HepG2 (cell line): ENCODE results near the gene CA9. TPM values are rescaled to one million over a fixed set of nuclear protein-coding genes. Genes with fewer than 3 reads are reported as not detected.
A peak's percentile ranks its signal among the peaks of the same experiment; 100 is the strongest.

Experiments used
- DDIT3 ChIP-seq: sonication (generic); formaldehyde crosslinking; IDR thresholded peaks from 2 replicates; pipeline ENCODE4 v1.4.0; 2020; ENCODE audit warnings: mild to moderate bottlenecking, missing genetic modification reagents
- ELF1 ChIP-seq: sonication (generic); formaldehyde crosslinking; IDR thresholded peaks from 2 replicates; pipeline ENCODE4 v1.4.0; 2020; ENCODE audit warnings: missing genetic modification reagents
- HOXA3 ChIP-seq: sonication (generic); formaldehyde crosslinking; IDR thresholded peaks from 2 replicates; pipeline ENCODE4 v1.5.0; 2020; ENCODE audit warnings: missing genetic modification reagents
- HOXA9 ChIP-seq: sonication (generic); formaldehyde crosslinking; IDR thresholded peaks from 2 replicates; pipeline ENCODE4 v1.8.1; 2022; ENCODE audit warnings: missing genetic modification reagents, mild to moderate bottlenecking, moderate library complexity, borderline replicate concordance
- KIAA2018 ChIP-seq: sonication (generic); formaldehyde crosslinking; IDR thresholded peaks from 2 replicates; pipeline ENCODE4 v1.5.0; 2020; ENCODE audit warnings: mild to moderate bottlenecking, missing genetic modification reagents, borderline replicate concordance
- MAFF ChIP-seq: IDR thresholded peaks from 2 replicates; pipeline ENCODE4 v1.6.1; 2011; ENCODE audit warnings: low read depth, low read length, improper control_type of control experiment
- YEATS4 ChIP-seq: sonication (generic); formaldehyde crosslinking; IDR thresholded peaks from 2 replicates; pipeline ENCODE4 v1.4.0; 2020; ENCODE audit warnings: missing genetic modification reagents, borderline replicate concordance
- ZMYM2 ChIP-seq: sonication (generic); formaldehyde crosslinking; IDR thresholded peaks from 2 replicates; pipeline ENCODE4 v1.8.0; 2022; ENCODE audit warnings: mild to moderate bottlenecking, missing genetic modification reagents
- ZNF263 ChIP-seq: sonication (generic); formaldehyde crosslinking; IDR thresholded peaks from 2 replicates; pipeline ENCODE4 v1.4.0; 2020; ENCODE audit warnings: missing genetic modification reagents
- ZNF292 ChIP-seq: sonication (generic); formaldehyde crosslinking; IDR thresholded peaks from 2 replicates; pipeline ENCODE4 v1.8.1; 2022; ENCODE audit warnings: mild to moderate bottlenecking, low read depth, missing genetic modification reagents, borderline replicate concordance
- ZNF441 ChIP-seq: sonication (generic); formaldehyde crosslinking; IDR thresholded peaks from 2 replicates; pipeline ENCODE4 v1.7.0; 2021; ENCODE audit warnings: missing genetic modification reagents, borderline replicate concordance
- ZNF740 ChIP-seq: sonication (generic); formaldehyde crosslinking; IDR thresholded peaks from 2 replicates; pipeline ENCODE4 v1.4.0; 2020; ENCODE audit warnings: missing genetic modification reagents
- ZSCAN22 ChIP-seq: sonication (generic); formaldehyde crosslinking; IDR thresholded peaks from 2 replicates; pipeline ENCODE4 v1.4.0; 2020; ENCODE audit warnings: mild to moderate bottlenecking, missing genetic modification reagents
- polyA plus RNA-seq, 8 experiments: library from polyadenylated mRNA; depleted of rRNA in 3 of 8; stranded (reverse) in 7 of 8; unstranded in 1 of 8; fragments of >200 nt; fragmentation: Illumina TruSeq in 4 of 8; extraction: Trizol in 4 of 8; gene quantifications; 2 replicates each; pipeline versions ENCODE4 v1.2.1 to v1.2.3, GENCODE V29; 2011 to 2016; ENCODE audit warnings: low read depth in 4 of 8, missing spikeins in 1 of 8, mixed read lengths in 1 of 8; ENCODE audit not compliant: insufficient read depth in 1 of 8
- total RNA-seq, 5 experiments: library from RNA; depleted of rRNA; stranded (reverse); fragments of >200 nt; fragmentation: Illumina TruSeq; extraction: Trizol; gene quantifications; 2 replicates each; pipeline ENCODE4 v1.2.3, GENCODE V29; 2016; ENCODE audit warnings: low read depth in 1 of 5
- TF ChIP-seq, protein P1 (sequence below): sonication (generic); formaldehyde crosslinking; IDR thresholded peaks from 2 replicates; pipeline ENCODE4 v1.8.0; 2022; ENCODE audit warnings: missing genetic modification reagents, mild to moderate bottlenecking, moderate library complexity, borderline replicate concordance
- TF ChIP-seq, protein P2 (sequence below): sonication (generic); formaldehyde crosslinking; conservative IDR thresholded peaks from 2 replicates; pipeline ENCODE4 v1.8.0; 2022; ENCODE audit warnings: mild to moderate bottlenecking, moderate library complexity, missing genetic modification reagents

CA9 gene
- total and polyA plus RNA-seq, 2 of the 13 experiments (the other 11 are each of a cell fraction or from before 2014, with no cell fraction given), result 0.13 to 152 TPM

DNA sequence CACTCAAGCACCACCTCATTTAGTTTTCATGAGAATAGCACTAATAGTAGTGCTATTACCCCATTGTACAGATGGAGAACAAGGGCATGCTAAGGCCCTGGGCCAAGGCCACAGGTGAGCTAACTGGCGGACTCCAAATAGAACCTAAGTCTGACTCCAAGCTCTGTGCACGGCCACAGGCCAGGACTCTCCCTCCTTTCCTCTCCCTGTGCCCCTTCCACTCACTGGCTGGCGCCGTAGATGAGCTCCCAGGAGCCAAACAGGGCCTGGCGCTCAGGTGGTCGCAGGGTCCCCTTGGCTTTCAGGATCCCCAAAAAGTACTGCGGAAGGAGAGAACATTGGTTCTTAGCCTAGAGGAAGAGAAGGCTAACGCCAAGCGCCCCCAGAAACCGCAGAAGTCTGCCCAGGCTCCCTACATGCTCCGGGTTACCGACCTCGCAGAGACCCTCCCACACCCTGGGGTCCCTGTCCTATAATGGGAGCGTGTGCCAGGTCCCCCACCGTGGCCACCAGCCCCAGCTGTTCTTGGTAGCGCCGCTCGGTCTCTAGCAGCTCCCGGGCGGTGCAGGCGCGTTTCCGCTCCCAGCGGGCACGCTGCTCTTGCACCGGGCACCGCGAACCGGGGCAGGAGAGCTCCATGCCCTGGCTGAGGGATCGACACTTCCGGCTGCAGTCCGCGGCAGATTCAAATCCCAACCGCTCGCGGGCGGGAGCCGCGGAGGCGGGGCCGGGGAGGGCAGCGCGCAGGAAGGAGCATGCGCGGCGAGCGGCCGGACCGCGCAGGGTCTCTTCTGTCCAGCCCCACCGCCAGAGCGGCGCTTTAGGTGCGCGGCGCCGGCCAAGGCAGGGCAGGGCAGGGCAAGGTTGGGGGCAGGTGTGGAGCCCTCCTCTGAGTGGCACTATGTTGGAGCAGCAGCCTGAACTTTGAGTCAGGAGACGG, 8.9 kb upstream of the CA9 start, which contains the start of gene ARHGEF39 (continued):
- TF ChIP-seq, protein P1, sequence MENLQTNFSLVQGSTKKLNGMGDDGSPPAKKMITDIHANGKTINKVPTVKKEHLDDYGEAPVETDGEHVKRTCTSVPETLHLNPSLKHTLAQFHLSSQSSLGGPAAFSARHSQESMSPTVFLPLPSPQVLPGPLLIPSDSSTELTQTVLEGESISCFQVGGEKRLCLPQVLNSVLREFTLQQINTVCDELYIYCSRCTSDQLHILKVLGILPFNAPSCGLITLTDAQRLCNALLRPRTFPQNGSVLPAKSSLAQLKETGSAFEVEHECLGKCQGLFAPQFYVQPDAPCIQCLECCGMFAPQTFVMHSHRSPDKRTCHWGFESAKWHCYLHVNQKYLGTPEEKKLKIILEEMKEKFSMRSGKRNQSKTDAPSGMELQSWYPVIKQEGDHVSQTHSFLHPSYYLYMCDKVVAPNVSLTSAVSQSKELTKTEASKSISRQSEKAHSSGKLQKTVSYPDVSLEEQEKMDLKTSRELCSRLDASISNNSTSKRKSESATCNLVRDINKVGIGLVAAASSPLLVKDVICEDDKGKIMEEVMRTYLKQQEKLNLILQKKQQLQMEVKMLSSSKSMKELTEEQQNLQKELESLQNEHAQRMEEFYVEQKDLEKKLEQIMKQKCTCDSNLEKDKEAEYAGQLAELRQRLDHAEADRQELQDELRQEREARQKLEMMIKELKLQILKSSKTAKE, result peak; percentile 82; the same call in 1 of the 2 replicates
- TF ChIP-seq HOXA9 (CRISPR knock-in tag) (peak; percentile 97), ZNF292 (CRISPR knock-in tag) (no peak), KIAA2018 (CRISPR knock-in tag) (0 out of 2 replicates have a peak, but pooled peaks have one; percentile 36), ELF1 (CRISPR knock-in tag) (peak; percentile 90), HOXA3 (peak; percentile 77; the same call in 1 of the 2 replicates), ZSCAN22 (CRISPR knock-in tag) (no peak), ZNF740 (CRISPR knock-in tag) (peak; percentile 34; the same call in 1 of the 2 replicates), DDIT3 (CRISPR knock-in tag) (no peak), MAFF (no peak), ZMYM2 (peak; percentile 45; the same call in 1 of the 2 replicates), ZNF263 (peak; percentile 50; the same call in 1 of the 2 replicates), YEATS4 (CRISPR knock-in tag) (peak; percentile 97), ZNF441 (CRISPR knock-in tag) (no peak)
- TF ChIP-seq, protein P2, sequence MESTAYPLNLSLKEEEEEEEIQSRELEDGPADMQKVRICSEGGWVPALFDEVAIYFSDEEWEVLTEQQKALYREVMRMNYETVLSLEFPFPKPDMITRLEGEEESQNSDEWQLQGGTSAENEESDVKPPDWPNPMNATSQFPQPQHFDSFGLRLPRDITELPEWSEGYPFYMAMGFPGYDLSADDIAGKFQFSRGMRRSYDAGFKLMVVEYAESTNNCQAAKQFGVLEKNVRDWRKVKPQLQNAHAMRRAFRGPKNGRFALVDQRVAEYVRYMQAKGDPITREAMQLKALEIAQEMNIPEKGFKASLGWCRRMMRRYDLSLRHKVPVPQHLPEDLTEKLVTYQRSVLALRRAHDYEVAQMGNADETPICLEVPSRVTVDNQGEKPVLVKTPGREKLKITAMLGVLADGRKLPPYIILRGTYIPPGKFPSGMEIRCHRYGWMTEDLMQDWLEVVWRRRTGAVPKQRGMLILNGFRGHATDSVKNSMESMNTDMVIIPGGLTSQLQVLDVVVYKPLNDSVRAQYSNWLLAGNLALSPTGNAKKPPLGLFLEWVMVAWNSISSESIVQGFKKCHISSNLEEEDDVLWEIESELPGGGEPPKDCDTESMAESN (CRISPR knock-in tag), result peak; percentile 98
